ENCODE results near the gene SLC1A2.
"Not testable (repeated sequence)": the region's sequence is repeated elsewhere in the genome, so short reads cannot be mapped to it uniquely, and the experiment has no call there.

SLC1A2 gene

DNA sequence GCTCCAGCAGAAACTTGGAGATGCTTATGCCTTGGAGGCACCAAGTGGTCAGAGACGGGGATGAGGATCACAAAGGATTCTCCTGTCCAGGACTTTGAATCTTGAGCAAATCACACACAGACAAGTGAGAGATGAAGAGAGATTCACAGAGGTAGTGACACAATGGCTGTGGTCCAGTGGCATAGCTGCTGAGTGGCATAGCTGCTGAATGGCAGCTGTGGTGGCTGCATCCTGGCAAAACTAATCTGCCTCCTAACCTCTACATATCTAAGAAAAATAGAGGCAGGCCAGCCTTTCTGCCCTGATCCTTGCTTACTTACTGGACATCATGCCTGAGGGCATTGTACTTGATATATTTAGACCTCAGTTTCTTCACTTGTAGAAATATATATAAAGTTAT, 177.8 kb downstream of the SLC1A2 start:
- DNase-seq (ENCODE audit: low spot score): no peak

DNA sequence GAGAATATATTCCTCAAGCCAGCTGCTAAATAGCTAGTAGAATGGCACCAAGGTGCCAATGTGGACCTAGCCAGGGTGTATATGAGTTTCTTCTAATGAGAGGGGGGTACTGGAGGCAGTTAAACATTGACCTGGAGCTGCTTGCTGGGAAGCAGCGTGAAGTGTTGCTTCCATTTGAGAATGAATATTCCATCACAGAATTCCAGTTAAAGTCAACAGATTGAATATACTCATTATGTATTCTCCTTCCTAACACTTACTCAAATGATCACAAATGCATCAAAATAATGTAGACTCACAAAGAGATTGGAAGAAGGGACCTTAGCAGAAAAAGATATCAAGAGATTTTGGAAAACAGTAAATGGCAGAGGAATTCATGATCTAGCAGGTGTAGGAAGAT, 178.3 kb downstream of the SLC1A2 start:
- no peak for DNase-seq (ENCODE audit: low spot score)

DNA sequence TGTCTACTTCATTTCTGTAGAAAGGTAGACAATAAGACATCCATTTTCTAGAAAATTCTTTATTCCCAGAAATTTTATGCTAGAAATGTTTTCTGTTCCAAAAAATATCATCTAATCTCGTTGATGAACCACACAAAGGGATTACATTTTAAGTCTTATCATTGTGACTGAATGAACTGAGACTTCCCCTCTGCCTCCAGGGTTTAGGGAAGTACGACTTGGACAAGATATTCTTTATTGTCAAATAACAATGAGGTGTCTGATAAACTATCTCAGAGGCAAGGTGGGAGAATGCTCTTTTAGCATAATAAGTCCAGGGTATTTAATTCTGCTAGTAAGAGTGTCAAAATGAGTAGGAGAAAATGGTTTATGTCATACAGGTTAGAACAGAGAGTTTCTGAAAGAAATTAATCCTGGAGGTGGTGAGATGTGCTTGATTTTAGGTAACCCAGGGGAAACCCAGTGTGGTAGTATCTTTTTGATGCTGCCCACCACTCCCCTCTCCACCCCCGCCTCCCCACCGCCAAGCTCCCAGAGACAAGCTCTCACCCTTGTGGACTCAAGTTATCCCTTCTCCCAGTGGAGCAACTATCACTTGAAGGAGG, 179.8 kb downstream of the SLC1A2 start:
- no peak for DNase-seq (ENCODE audit: low spot score)

DNA sequence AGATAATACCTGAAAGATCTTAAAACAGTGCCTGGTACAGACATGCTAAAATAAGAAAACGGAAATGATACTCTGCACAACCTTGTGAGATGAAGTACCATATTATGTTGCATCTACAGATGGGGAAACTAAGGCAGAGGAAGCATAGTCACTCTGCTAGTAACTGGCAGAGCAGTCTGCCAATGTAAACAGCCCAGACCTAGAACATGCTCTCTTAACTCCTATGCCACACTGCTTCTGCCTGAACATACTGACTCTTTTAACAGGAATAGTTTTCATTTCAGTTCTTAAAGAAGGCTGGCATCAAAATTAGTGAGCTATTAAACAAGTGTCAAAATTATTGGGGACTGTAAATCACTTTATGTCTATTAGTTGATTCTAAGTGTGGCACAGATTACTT, 180.5 kb downstream of the SLC1A2 start:
- no peak for DNase-seq (ENCODE audit: low spot score)

GRCh38 chr11:35237860-35238715, 181.3 kb downstream of the SLC1A2 start:
- no peak for DNase-seq (ENCODE audit: low spot score)

- DNase-seq (ENCODE audit: low spot score): no peak
Measured at GRCh38 chr11:35237351-35237750, 182.0 kb downstream of the SLC1A2 start.

- no peak for DNase-seq (ENCODE audit: low spot score)
Measured at GRCh38 chr11:35236667-35237003, 182.7 kb downstream of the SLC1A2 start.

GRCh38 chr11:35235936-35236666, 183.3 kb downstream of the SLC1A2 start:
- no peak for DNase-seq (ENCODE audit: low spot score)

DNA sequence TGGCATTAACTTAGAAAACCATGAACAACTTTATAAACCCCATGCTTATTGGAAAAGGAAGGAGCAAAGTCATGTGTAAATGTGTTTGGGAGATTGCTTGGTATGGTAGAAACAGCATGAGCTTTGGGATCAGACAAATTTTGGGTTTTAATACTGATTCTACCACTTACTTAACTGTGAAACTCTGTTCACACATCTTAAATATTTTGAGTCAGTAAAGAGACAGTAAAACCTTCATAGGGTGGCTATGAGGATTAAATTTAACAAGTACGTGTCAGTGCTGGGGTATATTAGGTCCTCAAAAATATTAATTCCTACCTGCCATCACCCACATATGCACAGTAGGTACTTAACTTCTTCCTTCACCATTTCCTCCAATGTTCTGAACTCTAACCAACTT, 183.9 kb downstream of the SLC1A2 start:
- no peak for DNase-seq (ENCODE audit: low spot score)

- no peak for DNase-seq (ENCODE audit: low spot score)
Measured at GRCh38 chr11:35235157-35235468, 184.2 kb downstream of the SLC1A2 start.

DNA sequence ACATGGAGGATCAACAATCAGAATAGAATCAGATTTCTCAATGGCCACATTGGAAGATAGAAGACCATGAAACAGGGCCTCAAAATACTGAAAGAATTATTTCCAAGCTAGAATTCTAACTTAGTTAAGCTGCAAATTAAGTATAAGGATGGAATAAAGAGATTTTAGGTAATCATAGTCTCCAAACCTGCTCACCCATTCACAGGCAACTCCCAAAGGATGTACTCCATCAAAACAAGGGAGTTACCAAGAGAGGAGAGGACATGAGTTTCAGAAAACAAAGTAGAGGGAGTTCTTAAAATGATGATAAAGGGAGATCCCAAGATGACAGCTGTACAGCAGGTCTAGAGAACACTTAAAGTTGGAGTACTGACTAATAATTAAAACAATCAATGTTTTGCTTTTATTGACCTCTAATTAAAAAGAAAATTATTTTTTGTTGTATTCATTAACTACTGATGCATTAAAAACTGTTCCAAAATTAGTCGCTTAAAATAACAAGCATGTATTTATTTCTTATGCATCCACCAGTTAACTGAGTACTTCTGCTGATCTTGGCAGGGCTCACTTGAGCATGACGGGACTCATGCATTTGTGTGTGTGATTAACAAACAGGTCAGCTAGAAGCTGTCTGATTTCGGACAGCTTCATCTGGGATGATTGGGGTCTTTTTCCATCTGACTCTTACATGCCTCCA, 184.8 kb downstream of the SLC1A2 start:
- DNase-seq (ENCODE audit: low spot score): no peak

DNA sequence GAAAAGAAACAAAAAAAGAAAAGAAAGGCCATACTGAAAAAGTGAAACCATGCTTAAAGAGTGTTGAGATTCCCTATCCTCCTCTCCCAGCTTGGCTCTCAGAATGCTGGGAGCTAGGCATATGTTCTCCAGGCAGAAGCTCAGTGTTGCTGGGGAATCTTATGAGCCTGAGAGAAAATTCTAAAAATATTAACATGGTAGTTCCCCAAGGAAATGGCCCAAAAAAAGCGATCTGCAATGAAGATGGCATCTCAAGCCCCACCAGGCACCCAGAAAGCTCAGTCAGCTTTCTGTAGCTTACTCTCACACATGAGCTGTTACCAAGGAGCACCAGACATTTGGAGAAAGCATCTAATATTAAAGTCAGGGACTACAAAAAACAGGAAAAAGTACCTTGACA, 185.8 kb downstream of the SLC1A2 start:
- DNase-seq (ENCODE audit: low spot score): no peak

DNA sequence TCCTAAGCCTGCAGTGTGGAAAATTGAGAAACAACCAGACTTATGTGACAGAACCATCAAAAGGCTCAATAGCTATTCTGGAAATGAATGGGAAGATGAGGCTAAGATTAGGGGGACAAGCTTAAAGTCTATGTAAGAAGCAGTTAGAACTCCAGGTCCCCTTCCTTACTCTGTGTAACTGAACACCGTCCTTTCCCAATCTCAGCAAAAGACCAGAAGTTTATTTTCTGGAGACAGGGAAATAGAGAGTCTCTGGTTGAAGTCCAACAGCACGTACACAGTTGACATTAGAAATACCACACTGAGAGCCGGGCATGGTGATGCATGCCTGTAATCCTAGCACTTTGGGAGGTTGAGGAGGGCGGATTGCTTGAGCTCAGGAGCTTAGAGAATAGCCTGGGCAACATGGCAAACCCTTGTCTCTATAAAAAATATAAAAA, 186.4 kb downstream of the SLC1A2 start:
- DNase-seq (ENCODE audit: low spot score): no peak

DNA sequence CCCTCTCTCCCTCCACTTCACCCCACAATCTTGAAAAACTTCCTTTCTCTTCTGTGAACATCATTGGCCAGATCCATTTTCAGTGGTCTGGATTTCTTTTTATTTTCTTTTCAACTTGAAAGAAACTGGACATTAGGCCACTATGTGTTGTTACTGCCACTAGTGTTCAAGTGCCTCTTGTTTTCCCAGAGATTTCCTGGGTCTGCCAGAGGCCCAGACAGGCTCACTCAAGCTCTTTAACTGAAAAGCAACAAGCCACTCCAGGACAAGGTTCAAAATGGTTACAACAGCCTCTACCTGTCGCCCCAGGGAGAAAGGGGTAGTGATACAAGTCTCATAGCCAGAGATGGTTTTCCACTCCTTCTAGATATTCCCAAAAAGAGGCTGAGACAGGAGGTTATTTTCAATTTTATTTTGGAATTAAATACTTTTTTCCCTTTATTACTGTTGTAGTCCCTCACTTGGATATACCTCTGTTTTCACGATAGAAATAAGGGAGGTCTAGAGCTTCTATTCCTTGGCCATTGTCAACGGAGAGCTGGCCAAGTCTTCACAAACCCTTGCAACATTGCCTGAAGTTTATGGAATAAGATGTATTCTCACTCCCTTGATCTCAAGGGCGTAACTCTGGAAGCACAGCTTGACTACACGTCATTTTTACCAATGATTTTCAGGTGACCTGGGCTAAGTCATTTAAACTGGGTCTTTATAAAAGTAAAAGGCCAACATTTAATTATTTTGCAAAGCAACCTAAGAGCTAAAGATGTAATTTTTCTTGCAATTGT, 188.1 kb downstream of the SLC1A2 start:
- no peak for DNase-seq (ENCODE audit: low spot score)

GRCh38 chr11:35230388-35230787, 189.0 kb downstream of the SLC1A2 start:
- DNase-seq (ENCODE audit: low spot score): no peak

DNA sequence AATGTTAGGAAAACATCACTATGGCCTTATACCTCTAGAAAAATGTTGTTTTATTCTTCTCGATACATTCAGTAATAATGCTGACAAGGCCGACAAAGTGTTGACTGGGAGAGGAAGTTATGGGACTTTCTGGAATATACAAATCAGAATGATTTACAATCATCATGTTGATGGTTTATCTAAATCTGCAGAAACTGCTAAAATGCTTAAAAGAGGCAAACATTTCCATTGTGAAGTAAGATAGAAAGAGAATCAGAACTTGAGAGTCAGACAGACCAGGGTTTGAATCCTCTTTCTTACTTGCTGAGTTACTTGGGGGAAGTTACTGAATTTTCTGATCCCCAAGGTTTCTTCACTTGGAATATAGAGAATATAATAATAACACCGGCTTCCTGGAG, 191.0 kb downstream of the SLC1A2 start:
- DNase-seq (ENCODE audit: low spot score): no peak

DNA sequence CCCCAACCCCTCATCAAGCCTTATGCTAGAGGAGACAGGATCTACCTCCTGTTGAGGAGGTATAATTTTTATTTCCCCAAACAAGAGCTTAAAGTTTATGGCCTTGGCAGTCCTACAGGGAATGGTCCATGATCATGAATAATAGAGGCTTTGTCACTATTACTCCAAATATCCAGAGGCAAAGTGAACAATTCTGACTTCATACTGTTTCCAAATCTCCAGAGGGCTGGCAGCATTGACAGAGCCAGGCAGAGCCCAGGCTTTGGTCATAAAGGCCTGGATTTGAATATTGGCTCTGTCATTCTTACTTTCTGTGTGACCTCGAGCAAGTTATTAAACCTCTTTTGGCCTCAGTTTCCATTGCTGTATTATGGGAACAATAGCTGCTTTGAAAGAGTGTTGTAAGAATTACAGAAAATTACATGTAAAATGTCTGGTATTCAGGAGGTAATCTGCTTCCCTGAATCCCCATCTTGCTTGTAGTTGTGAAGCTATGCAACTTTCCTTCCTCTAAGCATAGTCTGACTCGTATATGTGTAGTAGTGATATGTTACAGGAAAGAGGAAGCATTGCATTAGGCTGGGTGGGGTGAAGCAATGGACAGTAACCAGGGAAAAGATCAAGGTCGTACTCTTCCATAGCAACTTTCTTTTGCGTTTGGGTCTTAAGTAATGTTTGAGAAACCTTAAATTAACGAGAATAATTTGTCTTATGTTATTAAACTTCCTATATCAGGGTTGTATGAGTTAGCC, 191.6 kb downstream of the SLC1A2 start:
- no peak for DNase-seq (ENCODE audit: low spot score)

DNA sequence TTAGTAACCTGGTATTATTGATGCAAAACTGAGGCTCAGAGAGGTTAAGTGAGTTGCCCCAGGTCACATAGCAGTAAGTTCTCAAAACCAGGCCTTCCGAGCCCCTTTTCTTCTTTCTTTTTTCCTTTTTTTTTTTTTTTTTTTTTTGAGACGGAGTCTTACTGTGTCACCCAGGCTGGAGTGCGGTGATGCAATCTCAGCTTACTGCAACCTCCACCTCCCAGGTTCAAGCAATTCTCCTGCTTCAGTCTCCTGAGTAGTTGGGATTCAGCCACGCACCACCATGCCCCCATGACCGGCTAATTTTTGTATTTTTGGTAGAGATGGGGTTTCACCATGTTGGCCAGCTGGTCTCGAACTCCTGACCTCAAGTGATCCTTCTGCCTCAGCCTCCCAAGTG, 192.6 kb downstream of the SLC1A2 start:
- not testable (repeated sequence) for DNase-seq (ENCODE audit: low spot score)

GRCh38 chr11:35225946-35226520, 193.3 kb downstream of the SLC1A2 start:
- DNase-seq (ENCODE audit: low spot score): no peak

DNA sequence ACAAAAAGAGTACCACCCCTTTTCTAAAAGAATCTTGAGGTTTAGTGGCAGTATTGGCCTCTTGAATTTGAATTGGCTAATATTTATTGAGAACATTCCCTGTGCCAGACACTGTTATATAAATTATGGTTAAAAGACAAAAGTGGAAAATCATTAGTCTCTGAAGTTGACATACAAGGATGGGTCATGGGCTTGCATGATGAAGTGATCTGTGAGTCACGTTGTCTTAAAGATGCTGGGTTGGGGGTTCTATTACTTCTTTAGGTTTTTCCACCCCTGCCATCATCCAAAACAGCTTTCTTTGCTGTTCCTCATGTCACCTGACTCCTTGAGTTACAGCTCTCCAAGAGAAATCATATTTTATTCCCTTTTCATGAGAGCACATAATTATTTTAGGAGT, 195.4 kb downstream of the SLC1A2 start:
- no peak for DNase-seq (ENCODE audit: low spot score)

- no peak for DNase-seq (ENCODE audit: low spot score)
Measured at GRCh38 chr11:35223371-35223796, 196.0 kb downstream of the SLC1A2 start.
